Measurements from ENCODE around the gene CHRD.
"Not testable (repeated sequence)": the region's sequence is repeated elsewhere in the genome, so short reads cannot be mapped to it uniquely, and the experiment has no call there.

The CHRD gene

DNA sequence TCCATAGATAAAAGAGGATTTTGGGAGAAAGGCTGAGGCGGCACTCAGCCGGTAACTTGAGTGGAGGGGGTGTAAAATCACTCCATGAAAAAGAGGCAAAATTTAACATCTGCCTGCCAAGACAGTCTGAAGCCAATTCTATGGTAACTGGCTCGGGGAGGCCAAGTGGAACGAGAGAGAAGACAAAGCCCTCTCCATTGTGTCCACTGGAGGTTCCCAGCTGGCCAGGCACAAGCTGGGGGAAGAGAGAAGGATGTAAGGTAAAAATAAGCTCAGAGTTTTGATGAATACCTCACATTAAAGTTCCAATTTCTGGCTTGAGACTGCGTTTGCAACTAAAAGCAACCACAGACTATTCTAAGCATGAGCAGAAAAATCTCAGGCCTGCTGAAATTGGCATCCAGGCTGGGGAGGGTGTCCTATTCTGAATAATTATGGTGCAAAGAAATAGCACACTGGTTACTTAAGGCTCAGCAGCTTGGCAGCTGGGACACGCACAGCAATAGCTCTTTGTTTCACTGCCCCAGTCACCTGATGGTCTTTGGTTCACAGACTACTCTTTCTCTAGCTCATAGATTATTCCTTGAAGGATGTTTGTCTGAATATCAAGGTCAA lies 48.8 kb downstream of the CHRD start:
- no peak for DNase-seq

DNA sequence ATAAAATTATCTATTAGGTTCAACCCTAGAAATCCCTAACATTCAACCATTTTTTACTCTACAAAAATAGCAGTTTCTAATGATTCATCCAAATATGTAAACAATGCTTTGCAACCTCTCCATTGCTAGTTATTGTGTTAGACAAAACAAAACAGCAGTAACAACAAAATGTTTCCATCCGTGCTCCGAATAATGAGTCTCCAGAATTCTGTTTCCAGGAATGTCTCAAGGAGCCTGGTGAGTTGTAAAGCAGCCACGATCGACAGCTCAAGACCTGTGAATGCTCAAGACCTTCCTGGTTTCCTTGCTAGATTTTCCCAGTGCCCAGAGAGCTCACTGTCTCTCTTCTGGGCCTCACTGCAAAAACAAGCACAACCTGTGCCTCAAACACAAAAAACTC lies 49.9 kb downstream of the CHRD start:
- no peak for DNase-seq

DNA sequence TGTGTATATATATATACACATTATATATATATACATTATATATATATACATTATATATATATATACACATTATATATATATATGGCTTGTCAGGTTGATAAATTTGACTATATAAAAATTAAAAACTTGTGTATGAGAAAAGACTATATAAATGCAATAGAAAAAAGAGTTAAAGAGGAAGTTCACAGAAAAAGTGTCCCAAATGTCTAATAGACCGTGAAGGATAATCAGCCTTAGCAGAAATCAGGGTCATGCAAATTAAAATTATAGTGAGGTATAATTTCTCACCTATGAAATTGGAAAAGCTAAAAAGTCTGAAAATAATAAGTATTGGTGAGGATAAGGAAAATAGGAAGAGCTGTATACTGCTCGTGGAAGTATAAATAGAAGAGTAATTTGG lies 51.1 kb downstream of the CHRD start:
- DNase-seq = no peak

DNA sequence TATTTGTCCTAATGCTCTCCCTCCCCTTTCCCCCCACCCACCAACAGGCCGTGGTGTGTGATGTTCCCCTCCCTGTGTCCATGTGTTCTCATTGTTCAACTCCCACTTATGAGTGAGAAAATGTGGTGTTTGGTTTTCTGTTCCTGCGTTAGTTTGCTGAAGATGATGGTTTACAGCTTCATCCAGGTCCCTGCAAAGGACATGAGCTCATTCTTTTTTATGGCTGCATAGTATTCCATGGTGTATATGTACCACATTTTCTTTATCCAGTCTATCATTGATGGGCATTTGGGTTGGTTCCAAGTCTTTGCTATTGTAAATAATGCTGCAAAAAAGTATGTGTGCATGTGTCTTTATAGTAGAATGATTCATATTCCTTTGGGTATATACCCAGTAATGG lies 53.3 kb downstream of the CHRD start:
- DNase-seq = not testable (repeated sequence)

DNA sequence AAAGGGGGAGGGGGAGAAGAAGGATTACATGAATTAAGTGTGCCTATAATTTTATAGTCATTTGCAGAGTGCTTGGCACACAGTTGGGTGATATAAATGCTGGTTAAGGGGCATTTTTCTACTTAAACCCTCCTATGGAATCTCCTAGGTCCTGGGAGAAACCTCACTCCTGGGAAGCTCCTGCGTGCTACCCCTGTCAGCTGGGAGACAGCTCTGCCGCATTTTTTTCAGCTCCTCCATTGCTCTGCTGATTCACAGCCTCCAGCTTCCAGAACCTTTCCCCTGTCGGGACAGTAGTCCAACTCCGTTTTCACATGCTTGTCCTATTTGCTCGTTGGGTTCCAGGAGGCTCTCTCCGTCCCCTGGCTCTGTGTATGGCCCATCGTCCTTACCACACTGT lies 59.2 kb downstream of the CHRD start:
- no peak for DNase-seq
